ENCODE measurements around the gene GTPBP2.

The GTPBP2 gene

DNA sequence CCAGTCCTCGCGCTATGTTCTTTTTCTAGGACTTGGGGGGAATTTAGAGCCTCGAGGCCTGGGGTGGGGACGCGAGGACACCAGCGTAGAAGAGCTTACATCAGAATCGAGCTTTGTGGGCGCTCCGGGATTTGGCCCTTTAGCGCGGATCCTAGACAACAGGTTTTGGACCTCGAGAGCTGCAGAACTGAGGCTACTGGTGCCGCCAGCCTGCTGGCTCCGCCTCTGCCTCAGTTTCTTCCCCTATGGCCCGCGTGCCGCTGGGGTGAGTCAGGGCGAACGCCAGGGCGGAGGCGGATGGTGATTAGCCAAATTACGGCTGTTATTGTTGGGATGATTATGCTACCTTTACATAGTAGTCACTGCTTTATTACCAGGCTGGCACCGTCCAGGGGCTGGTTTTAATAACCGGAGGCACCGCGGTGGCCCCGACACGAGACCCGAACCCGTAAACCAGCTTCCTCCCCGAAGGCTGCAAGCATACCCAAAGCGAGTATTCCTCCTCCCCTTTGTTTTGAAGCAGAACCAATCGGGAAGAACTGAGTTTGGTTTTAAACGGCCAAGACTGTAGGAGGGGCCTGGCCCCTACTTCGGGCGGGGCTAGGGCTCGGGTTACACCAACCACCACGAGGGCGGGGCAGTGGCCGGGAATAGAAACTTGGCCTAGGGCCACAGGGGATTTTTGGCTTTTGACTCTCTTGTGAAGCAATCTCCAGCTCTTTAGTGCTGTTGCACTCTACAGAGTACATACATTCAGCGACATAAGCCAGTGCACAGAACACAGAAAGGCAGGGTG is 639 bp upstream of the GTPBP2 start:
- peaks cover 3% of the 10 kb centered on the region; the same call in 1 of the 2 replicates for H3K4me1 ChIP-seq (ENCODE audit: insufficient read depth, low read length)
- H3K36me3 ChIP-seq (ENCODE audit: insufficient read depth, low read depth, low read length), result peaks cover 29% of the 10 kb centered on the region
- peak overlapping the region; percentile 90 for H3K4me3 ChIP-seq (ENCODE audit: low read length)
- no peaks in the 10 kb centered on the region for H3K9me3 ChIP-seq (ENCODE audit: insufficient read depth, low read depth, low read length)
- no peaks in the 10 kb centered on the region for H3K27me3 ChIP-seq (ENCODE audit: insufficient read depth, low read length)
- peak overlapping the region; percentile 97 for H3K9ac ChIP-seq (ENCODE audit: low read depth, low read length)
- H3K27ac ChIP-seq (ENCODE audit: low read length), result peak overlapping the region; percentile 99

DNA sequence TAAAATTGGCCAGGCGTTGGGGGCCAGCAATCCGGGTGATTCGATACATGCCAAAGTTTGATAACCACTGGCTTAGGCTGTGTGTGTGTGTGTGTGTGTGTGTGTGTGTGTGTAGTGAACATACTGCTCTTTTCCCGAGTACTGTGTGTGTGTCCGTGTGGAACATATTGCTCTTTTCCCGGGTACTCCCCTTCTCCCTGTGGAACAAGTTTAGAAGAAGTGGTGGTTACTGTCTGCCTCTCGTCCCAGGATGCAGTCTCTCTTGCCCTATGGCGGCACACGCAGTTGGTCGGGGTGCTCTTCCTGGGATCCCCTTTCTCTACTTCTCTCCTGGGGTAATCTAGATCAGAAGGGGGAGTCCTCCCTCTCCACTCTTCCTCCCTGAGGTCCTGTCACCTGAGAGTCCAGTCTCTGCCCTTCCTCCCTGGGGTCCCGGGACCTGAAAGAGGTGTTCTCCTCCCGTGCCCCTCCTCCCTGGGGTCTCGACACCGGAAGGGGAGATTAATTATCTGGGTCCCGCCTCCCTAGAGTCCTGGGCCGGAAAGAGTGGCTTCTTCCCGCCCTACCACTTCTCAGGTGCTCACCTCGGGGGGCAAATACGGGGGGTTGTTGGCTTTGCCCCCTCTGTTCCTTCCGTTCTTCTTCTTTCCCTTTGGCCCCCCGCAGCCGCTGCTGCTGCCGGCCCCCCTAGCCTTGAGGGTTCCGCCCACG is 516 bp downstream of the GTPBP2 start:
- Histone ChIP-seq H3K36me3 (ENCODE audit: insufficient read depth, low read depth, low read length) (peaks cover 41% of the 10 kb centered on the region), H3K9me3 (ENCODE audit: insufficient read depth, low read depth, low read length) (no peaks in the 10 kb centered on the region), H3K4me1 (ENCODE audit: insufficient read depth, low read length) (peaks cover 3% of the 10 kb centered on the region; the same call in 1 of the 2 replicates), H3K27ac (ENCODE audit: low read length) (peak overlapping the region; percentile 3), H3K27me3 (ENCODE audit: insufficient read depth, low read length) (no peaks in the 10 kb centered on the region), H3K9ac (ENCODE audit: low read depth, low read length) (peak overlapping the region; percentile 89), H3K4me3 (ENCODE audit: low read length) (peak overlapping the region; percentile 75)

DNA sequence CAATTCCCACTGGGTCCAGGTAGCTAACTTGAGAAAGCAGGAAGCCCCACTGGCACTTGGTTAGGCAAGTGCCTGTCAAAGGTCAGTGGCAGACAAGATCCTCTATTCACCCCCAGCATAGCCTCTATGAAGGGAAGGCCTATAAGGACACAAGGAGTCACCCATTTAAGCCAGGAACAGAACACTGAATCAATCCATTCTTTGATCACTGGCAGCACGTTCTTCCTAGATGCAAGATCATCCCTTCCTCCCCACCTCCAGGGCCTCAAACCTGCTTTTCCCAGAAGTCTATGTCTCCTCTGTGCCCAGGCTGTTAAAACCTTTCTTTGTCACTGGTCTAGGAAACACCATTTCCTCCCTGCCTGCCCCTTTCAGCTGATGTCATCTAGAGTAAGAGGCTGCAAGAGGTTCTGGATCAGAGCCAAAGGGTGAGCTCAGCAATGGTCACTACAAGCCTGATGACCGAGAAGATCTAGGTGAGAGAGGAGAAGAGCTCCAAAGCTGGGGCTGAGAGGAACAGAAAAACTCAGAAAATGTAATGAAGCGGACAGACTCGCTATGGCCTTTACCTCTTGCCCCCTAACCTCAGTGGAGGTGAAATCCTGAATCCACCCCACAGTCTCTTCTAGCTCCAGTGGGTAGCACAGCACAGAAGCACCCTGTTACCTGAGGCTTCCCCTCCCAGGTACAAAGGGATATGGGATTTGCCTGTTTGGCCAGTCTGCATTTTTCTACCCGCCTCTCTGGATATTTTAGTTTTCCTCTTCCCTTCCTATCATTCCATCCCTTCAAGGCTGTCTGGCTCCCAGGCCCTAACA is 1.8 kb downstream of the GTPBP2 start:
- Histone ChIP-seq H3K36me3 (ENCODE audit: insufficient read depth, low read depth, low read length) (peaks cover 54% of the 10 kb centered on the region), H3K27ac (ENCODE audit: low read length) (no peak overlapping the region)

DNA sequence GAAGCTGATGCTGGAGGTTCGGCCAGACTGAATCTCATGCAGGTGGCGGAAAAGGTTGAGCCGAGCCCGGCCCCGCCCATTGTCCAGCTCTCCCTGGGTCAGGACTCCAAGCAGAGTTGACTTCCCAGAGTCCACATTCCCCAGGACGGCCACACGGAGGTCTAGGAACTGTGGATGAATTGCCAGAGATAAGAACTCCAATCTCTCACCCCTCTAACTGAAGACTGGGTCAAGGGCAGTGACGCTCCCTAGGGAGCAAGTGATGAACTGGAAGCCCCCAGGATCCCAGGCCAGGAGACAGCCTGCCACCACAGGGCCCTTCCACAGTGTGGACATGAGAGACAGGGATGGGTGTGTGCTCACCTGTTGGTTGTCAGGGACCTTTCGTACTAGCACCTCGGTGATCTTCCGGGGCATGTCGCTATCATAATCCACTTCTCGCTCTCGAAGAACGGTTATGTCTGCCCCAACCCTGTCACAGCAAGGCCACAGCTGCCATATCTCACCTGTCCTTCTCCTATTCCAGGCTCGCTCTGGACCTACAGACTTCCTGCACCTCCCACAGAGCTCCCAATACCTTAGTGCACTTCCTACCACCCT is 3.6 kb downstream of the GTPBP2 start:
- H3K9ac ChIP-seq (ENCODE audit: low read depth, low read length), result no peak overlapping the region
- H3K9me3 ChIP-seq (ENCODE audit: insufficient read depth, low read depth, low read length), result no peaks in the 10 kb centered on the region
- H3K27ac ChIP-seq (ENCODE audit: low read length), result no peak overlapping the region
- no peak overlapping the region for H3K4me3 ChIP-seq (ENCODE audit: low read length)
- H3K27me3 ChIP-seq (ENCODE audit: insufficient read depth, low read length), result no peaks in the 10 kb centered on the region
- peaks cover 71% of the 10 kb centered on the region for H3K36me3 ChIP-seq (ENCODE audit: insufficient read depth, low read depth, low read length)
- peaks cover 3% of the 10 kb centered on the region; the same call in 1 of the 2 replicates for H3K4me1 ChIP-seq (ENCODE audit: insufficient read depth, low read length)

More for the DNA sequence above, 1.8 kb downstream of the GTPBP2 start:
- H3K27me3 ChIP-seq (ENCODE audit: insufficient read depth, low read length), result no peaks in the 10 kb centered on the region
- H3K9ac ChIP-seq (ENCODE audit: low read depth, low read length), result no peak overlapping the region
- H3K9me3 ChIP-seq (ENCODE audit: insufficient read depth, low read depth, low read length), result no peaks in the 10 kb centered on the region
- H3K4me1 ChIP-seq (ENCODE audit: insufficient read depth, low read length), result peaks cover 3% of the 10 kb centered on the region; the same call in 1 of the 2 replicates
- H3K4me3 ChIP-seq (ENCODE audit: low read length), result no peak overlapping the region

- Histone ChIP-seq H3K27me3 (ENCODE audit: insufficient read depth, low read length) (no peaks in the 10 kb centered on the region), H3K9me3 (ENCODE audit: insufficient read depth, low read depth, low read length) (no peaks in the 10 kb centered on the region), H3K4me1 (ENCODE audit: insufficient read depth, low read length) (no peaks in the 10 kb centered on the region), H3K4me3 (ENCODE audit: low read length) (no peak overlapping the region), H3K27ac (ENCODE audit: low read length) (no peak overlapping the region), H3K9ac (ENCODE audit: low read depth, low read length) (no peak overlapping the region), H3K36me3 (ENCODE audit: insufficient read depth, low read depth, low read length) (peaks cover 77% of the 10 kb centered on the region)
Observed at GRCh38 chr6:43624786-43625288, 4.2 kb downstream of the GTPBP2 start.

DNA sequence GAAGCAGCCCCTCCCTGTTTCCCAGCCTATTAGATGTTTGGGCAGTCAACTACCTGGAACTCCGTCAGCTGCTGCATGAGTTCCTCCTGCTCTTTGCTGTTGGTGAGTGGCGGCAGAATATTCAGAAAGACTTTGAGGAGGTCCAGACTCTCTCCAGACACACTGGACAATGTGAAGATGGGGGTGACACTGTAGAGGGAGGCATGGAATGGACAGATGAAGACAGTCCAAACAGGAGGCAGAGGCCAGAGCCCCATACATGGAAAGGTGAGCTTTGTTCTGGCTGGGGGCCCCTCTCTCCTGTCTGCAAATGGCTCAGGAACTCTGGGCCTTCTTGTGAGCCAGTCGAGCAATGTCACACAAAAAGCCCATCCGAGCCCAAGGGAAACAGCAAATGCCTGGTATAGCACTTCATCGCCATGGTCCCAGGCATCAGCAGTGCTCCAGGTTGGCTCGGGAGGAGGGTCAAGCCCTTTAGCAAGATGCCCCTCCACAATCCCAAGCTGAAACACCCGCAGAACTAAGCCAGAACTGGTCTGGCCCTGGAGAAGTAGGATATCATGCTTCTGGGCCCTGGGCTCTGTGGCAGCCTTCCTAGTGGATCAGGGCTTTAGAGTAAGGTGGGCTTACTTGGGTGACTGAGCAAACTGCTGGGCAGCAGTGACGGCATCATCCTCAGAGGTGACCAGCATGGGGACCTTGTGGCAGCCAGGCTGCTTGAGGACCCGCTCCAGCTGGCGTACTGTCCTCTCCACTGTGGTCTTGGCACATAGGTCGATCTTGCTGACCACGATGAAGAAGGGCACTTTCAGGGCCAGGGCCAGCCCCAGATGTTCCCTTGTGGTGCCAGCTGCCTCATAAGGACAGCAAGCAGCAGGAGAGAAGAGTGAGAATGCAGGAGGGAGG is 4.9 kb downstream of the GTPBP2 start:
- Histone ChIP-seq H3K4me1 (ENCODE audit: insufficient read depth, low read length) (no peaks in the 10 kb centered on the region), H3K9ac (ENCODE audit: low read depth, low read length) (no peak overlapping the region), H3K4me3 (ENCODE audit: low read length) (no peak overlapping the region), H3K27ac (ENCODE audit: low read length) (no peak overlapping the region), H3K9me3 (ENCODE audit: insufficient read depth, low read depth, low read length) (no peaks in the 10 kb centered on the region), H3K27me3 (ENCODE audit: insufficient read depth, low read length) (no peaks in the 10 kb centered on the region), H3K36me3 (ENCODE audit: insufficient read depth, low read depth, low read length) (peaks cover 84% of the 10 kb centered on the region)

- Histone ChIP-seq H3K36me3 (ENCODE audit: insufficient read depth, low read depth, low read length) (peaks cover 83% of the 10 kb centered on the region), H3K4me3 (ENCODE audit: low read length) (no peak overlapping the region), H3K27ac (ENCODE audit: low read length) (no peak overlapping the region), H3K4me1 (ENCODE audit: insufficient read depth, low read length) (no peaks in the 10 kb centered on the region), H3K27me3 (ENCODE audit: insufficient read depth, low read length) (no peaks in the 10 kb centered on the region), H3K9ac (ENCODE audit: low read depth, low read length) (no peak overlapping the region), H3K9me3 (ENCODE audit: insufficient read depth, low read depth, low read length) (no peaks in the 10 kb centered on the region)
Observed at GRCh38 chr6:43622541-43622940, 6.5 kb downstream of the GTPBP2 start.

- no peaks in the 10 kb centered on the region for H3K9me3 ChIP-seq (ENCODE audit: insufficient read depth, low read depth, low read length)
- H3K27me3 ChIP-seq (ENCODE audit: insufficient read depth, low read length), result no peaks in the 10 kb centered on the region
- H3K27ac ChIP-seq (ENCODE audit: low read length), result no peak overlapping the region
- H3K4me3 ChIP-seq (ENCODE audit: low read length), result no peak overlapping the region
- H3K36me3 ChIP-seq (ENCODE audit: insufficient read depth, low read depth, low read length), result peaks cover 76% of the 10 kb centered on the region
- no peak overlapping the region for H3K9ac ChIP-seq (ENCODE audit: low read depth, low read length)
- H3K4me1 ChIP-seq (ENCODE audit: insufficient read depth, low read length), result no peaks in the 10 kb centered on the region
Observed at GRCh38 chr6:43621836-43622180, 7.3 kb downstream of the GTPBP2 start.

DNA sequence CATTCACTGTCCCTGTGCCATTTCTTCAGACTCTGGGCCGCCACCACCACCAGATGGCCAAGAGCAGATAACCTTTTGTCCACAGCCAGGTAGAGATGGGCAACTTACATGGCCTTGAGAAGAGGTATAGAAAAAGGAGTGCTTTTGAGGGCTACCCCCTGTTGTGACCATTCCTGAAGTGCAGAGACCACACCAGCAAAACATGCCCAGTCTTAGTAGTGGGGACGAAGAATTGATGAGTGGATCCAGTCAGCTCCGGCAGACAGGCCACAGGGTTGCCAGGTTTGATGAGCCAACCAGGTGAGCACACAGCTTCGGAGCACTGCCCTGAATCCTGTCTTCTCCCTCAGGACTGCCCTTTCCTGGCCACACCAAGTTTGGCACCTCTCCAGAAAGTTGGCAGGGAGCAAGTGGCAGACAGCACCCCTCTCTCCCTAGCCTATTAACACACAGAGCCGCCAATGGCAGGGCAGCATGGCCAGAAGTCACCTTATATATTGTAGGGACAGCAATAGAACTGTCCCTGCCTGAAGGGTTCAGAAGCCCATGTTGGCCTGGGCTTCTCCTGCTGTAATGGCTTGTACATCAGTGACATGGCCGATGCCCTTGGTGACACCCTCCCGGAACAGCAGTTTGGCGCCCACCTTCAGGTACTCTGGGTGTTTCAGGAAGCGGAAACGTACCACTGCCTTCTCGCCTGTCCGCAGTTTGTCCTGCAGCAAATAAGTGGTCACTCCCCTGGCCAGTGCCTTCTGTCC is 7.8 kb downstream of the GTPBP2 start:
- peaks cover 72% of the 10 kb centered on the region for H3K36me3 ChIP-seq (ENCODE audit: insufficient read depth, low read depth, low read length)
- H3K4me1 ChIP-seq (ENCODE audit: insufficient read depth, low read length), result no peaks in the 10 kb centered on the region
- H3K4me3 ChIP-seq (ENCODE audit: low read length), result no peak overlapping the region
- H3K27ac ChIP-seq (ENCODE audit: low read length), result no peak overlapping the region
- no peak overlapping the region for H3K9ac ChIP-seq (ENCODE audit: low read depth, low read length)
- no peaks in the 10 kb centered on the region for H3K27me3 ChIP-seq (ENCODE audit: insufficient read depth, low read length)
- H3K9me3 ChIP-seq (ENCODE audit: insufficient read depth, low read depth, low read length), result no peaks in the 10 kb centered on the region

Measured in iPS-20b (cell line).